ENCODE data around the gene CTU2. TPM values are rescaled to one million over a fixed set of nuclear protein-coding genes. Genes with fewer than 3 reads are reported as not detected.

The CTU2 gene
- total and polyA plus RNA-seq, 7 donors, result 6.1 to 16.3 (median 10.5) TPM

DNA sequence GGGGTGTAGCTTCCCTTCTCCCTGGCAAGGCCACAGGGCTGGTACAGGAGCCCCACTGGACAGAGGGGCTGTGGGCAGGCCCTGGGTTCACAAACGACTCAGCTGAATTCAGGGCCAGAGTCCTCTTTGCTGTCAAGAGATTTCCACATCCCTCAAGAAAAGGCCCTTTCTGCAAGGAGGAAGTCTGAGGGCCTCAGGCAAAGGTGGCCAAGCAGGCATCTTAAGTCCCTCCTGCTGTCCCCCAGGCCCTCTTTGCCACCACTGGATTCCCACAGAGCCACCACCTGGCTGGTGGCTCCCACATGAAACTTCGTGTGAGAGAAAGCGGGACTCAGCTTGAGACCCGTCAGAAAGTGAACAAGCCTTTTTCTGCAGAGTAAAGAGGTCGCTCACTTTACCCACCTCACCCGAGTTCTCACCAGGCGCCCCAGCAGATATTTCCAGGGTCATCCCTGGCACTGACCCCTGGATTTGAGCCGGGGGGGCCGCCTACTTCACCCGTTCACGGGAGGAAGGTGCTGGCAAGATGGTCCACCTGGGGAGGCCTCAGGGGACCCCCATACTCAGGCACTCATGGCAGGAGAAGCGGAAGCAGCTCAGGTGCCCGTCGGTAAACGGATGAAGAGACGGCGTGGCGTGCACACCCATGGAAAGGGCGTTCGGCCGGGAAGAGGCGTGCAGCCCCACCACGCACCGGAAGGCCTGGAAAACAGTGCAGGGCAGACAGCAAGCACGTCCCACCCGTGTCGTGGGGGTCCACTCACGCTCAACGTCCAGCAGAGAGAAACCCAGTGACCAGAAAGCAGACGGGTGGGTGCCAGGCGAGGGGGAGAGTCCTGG, 3.7 kb upstream of the CTU2 start:
- TF ChIP-seq, protein P1, sequence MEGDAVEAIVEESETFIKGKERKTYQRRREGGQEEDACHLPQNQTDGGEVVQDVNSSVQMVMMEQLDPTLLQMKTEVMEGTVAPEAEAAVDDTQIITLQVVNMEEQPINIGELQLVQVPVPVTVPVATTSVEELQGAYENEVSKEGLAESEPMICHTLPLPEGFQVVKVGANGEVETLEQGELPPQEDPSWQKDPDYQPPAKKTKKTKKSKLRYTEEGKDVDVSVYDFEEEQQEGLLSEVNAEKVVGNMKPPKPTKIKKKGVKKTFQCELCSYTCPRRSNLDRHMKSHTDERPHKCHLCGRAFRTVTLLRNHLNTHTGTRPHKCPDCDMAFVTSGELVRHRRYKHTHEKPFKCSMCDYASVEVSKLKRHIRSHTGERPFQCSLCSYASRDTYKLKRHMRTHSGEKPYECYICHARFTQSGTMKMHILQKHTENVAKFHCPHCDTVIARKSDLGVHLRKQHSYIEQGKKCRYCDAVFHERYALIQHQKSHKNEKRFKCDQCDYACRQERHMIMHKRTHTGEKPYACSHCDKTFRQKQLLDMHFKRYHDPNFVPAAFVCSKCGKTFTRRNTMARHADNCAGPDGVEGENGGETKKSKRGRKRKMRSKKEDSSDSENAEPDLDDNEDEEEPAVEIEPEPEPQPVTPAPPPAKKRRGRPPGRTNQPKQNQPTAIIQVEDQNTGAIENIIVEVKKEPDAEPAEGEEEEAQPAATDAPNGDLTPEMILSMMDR (IDR thresholded peaks at IDR 0.05), result no peak
- TF ChIP-seq EP300 (IDR thresholded peaks at IDR 0.05), result no peak
- TF ChIP-seq POLR2A (IDR thresholded peaks at IDR 0.05), result no peak
- TF ChIP-seq POLR2AphosphoS5 (IDR thresholded peaks at IDR 0.05), result no peak
- Histone ChIP-seq H3K9me3 (no peaks in the 10 kb centered on the region), H3K27ac (peak overlapping the region in 3 of 4 donors; percentile 43 to 82 (median 59)), H3K27me3 (no peaks in the 10 kb centered on the region), H3K4me3 (peak overlapping the region in 1 of 4 donors; percentile 19), H3K36me3 (peaks cover 0 to 38% (median 24%) of the 10 kb centered on the region in 4 donors), H3K4me1 (peaks cover 0 to 58% (median 30%) of the 10 kb centered on the region in 4 donors)
- 68 to 82% methylated on average over 31 of the region's 31 CpGs for WGBS, 2 donors
- intact Hi-C loops (cut with DNase I), result no loop called here
- no peak for DNase-seq

DNA sequence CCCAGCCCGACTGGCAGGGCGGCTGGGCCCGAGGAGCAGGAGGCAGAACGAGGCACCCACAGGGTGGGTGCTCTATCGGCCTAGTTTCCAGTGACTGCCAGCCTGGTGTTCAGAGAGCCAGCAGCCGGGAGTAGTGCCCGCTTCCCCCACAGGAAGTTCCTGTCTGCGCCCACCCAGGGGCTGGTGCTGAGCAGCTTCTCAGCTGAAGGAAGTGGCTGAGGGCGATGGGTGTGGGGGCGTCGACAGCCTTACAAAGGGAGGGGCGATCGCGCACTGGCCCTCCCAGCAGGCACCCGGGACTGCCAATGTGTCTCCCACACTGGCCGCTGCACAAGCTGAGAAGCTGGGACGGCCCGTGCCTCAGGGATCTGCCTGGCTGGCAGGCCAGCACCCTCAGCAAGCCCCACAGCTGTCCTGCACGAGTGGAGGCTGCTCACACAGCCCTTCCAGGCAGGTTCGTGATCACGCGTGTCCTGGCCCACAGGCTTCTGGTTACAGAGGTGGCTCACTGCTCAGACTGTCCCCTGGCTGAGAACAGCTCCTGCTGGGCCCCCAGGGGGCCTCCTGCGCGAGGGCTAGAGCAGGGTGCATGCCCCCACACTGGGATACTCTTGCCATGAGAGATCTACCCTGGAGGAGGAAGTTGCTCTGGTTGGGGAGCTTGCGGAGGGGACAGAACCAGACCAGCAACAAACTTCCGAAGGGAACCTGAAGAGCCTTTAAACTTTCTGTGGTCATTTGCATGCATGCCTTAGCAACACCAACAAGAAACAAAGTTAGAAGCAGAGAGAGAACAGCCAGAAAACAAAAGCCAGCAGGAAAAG, 2.6 kb upstream of the CTU2 start:
- Histone ChIP-seq H3K4me3 (peak overlapping the region in 1 of 4 donors; percentile 19), H3K4me1 (peaks cover 0 to 60% (median 36%) of the 10 kb centered on the region in 4 donors), H3K36me3 (peaks cover 0 to 27% (median 13%) of the 10 kb centered on the region in 4 donors), H3K9me3 (no peaks in the 10 kb centered on the region), H3K27ac (peak overlapping the region; percentile 37 to 82 (median 51)), H3K27me3 (no peaks in the 10 kb centered on the region)
- TF ChIP-seq POLR2A (IDR thresholded peaks at IDR 0.05), result no peak
- TF ChIP-seq POLR2AphosphoS5 (IDR thresholded peaks at IDR 0.05), result no peak
- TF ChIP-seq, protein P1 (IDR thresholded peaks at IDR 0.05), result no peak
- TF ChIP-seq EP300 (IDR thresholded peaks at IDR 0.05), result no peak
- 44 to 78% methylated on average over 26 of the region's 26 CpGs for WGBS, 2 donors
- DNase-seq, result no peak
- intact Hi-C loops (cut with DNase I), result no loop called here

DNA sequence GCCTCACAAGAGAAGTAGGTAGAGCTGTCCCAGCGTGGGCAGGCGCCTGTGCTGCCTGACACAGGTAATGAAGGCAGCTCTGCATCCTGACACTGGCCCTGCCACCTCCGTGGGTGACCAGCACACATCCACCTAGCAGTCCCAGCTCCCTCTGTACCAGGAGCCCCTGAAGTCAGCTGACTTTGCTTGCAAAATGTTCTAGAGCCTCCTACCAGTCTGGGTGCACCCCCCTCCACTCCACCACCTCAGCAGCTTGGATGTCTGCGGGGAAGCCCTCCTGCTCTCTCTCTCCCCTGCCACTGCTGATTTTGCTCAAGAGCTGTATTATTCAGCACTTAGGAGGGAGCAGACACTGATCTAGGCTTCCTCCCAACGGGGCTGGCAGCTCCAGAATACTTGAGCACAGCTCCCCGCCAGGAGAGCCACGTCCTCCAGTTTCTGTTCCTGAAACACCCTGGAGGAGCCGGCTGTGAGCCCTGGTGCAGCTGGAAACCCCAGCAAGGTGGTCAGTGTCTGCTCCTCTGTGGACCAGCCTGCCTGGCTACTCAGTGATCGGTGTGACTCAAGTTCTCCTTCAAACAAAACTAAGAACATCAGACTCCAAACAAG, 1.1 kb upstream of the CTU2 start:
- WGBS, 2 donors, result 20 to 26% methylated on average over 9 of the region's 9 CpGs
- Histone ChIP-seq H3K4me1 (peaks cover 0 to 60% (median 36%) of the 10 kb centered on the region in 4 donors), H3K27me3 (no peaks in the 10 kb centered on the region), H3K9me3 (no peaks in the 10 kb centered on the region), H3K27ac (peak overlapping the region; percentile 78 to 95 (median 86)), H3K36me3 (peaks cover 0 to 12% (median 2%) of the 10 kb centered on the region in 4 donors), H3K4me3 (peak overlapping the region; percentile 63 to 99 (median 78))
- intact Hi-C loops (cut with DNase I), result no loop called here
- TF ChIP-seq, protein P1 (IDR thresholded peaks at IDR 0.05), result no peak
- TF ChIP-seq POLR2AphosphoS5 (IDR thresholded peaks at IDR 0.05) (no peak), EP300 (IDR thresholded peaks at IDR 0.05) (no peak), POLR2A (IDR thresholded peaks at IDR 0.05) (no peak)
- no peak for DNase-seq

DNA sequence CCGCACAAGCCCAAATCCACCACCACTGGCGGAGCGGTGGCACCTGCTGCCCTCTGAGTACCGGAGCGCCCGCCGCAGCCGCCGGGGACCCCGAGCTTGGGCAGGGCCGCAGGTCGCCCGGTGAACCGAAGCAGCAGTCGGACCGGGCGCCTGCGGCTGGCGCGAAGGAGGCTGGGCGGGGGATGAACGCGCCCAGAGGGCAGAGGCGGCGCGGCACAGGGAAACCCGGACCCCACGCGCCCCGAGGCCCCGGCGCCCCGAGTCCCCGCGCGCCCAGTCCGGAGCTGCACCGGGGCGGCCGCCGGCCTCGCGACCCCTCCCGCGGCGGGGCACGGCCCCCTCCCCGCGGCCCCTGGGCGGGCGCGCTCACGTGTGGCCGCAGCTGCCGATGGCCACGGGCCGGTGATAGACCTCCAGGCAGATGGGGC, 488 bp upstream of the CTU2 start:
- TF ChIP-seq POLR2AphosphoS5 (IDR thresholded peaks at IDR 0.05) (no peak), EP300 (IDR thresholded peaks at IDR 0.05) (no peak), POLR2A (IDR thresholded peaks at IDR 0.05) (no peak)
- TF ChIP-seq, protein P1 (IDR thresholded peaks at IDR 0.05), result no peak
- no peaks in the 10 kb centered on the region for H3K9me3 ChIP-seq
- peak overlapping the region; percentile 63 to 99 (median 78) for H3K4me3 ChIP-seq
- peak overlapping the region; percentile 78 to 95 (median 86) for H3K27ac ChIP-seq
- 1% methylated on average over 57 of the region's 57 CpGs for WGBS, 2 donors
- H3K4me1 ChIP-seq, result peaks cover 0 to 54% (median 36%) of the 10 kb centered on the region in 4 donors
- H3K27me3 ChIP-seq, result no peaks in the 10 kb centered on the region
- DNase-seq, result no peak
- intact Hi-C loops (cut with DNase I), result no loop called here
- H3K36me3 ChIP-seq, result peaks cover 0 to 6% (median 0%) of the 10 kb centered on the region in 4 donors
